Mucosa of stomach (tissue), 1 donor: Measurements from ENCODE around the gene CREB3L1.
A peak's percentile ranks its signal among the peaks of the same experiment; 100 is the strongest.

Experiments used
- H3K27me3 ChIP-seq: one replicate; pipeline ENCODE4 v1.7.0; 2013; ENCODE audit warnings: mild to moderate bottlenecking, low read length; ENCODE audit not compliant: control insufficient read depth, insufficient read depth
- H3K36me3 ChIP-seq: one replicate; pipeline ENCODE4 v1.7.0; 2013; ENCODE audit warnings: low read length; ENCODE audit not compliant: control insufficient read depth, insufficient read depth
- H3K4me1 ChIP-seq: one replicate; pipeline ENCODE4 v1.7.0; 2013; ENCODE audit warnings: mild to moderate bottlenecking, low read length; ENCODE audit not compliant: control insufficient read depth, insufficient read depth
- H3K4me3 ChIP-seq: one replicate; pipeline ENCODE4 v1.7.0; 2013; ENCODE audit warnings: low read length
- H3K9ac ChIP-seq: one replicate; pipeline ENCODE4 v1.7.0; 2013; ENCODE audit warnings: mild to moderate bottlenecking, low read length, moderate library complexity
- H3K9me3 ChIP-seq: one replicate; pipeline ENCODE4 v1.7.0; 2013; ENCODE audit warnings: mild to moderate bottlenecking, low read length, moderate library complexity; ENCODE audit not compliant: control insufficient read depth
- donor health status: Pancreatic carcinoma.

Gene CREB3L1

DNA sequence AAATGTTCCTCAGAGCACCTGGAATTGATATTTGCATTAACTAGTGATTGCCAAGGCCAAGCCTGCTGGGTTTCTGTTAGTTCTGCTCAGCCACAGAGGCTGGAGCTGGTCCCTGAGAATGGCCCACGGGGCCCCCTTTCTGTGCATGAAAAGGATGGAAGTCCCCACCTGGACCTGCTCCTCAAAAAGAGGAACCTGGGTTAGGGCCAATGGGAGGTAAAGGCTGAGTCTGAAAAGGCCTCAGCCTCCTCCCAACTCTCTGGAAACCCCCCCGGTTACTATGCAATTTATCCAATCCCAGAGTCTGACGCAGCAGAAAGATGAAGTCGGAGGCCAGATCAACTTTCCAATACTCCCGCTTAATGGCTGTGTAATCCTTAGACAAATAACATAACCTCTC lies 6.8 kb upstream of the CREB3L1 start:
- H3K9me3 ChIP-seq: no peaks in the 10 kb centered on the region
- H3K36me3 ChIP-seq: no peaks in the 10 kb centered on the region
- H3K9ac ChIP-seq: no peak overlapping the region
- H3K27me3 ChIP-seq: no peaks in the 10 kb centered on the region
- no peak overlapping the region for H3K4me3 ChIP-seq
- peaks cover 63% of the 10 kb centered on the region for H3K4me1 ChIP-seq

- Histone ChIP-seq H3K4me1 (peaks cover 63% of the 10 kb centered on the region), H3K9ac (no peak overlapping the region)
Observed at GRCh38 chr11:46271407-46271806, 6.1 kb upstream of the CREB3L1 start.

DNA sequence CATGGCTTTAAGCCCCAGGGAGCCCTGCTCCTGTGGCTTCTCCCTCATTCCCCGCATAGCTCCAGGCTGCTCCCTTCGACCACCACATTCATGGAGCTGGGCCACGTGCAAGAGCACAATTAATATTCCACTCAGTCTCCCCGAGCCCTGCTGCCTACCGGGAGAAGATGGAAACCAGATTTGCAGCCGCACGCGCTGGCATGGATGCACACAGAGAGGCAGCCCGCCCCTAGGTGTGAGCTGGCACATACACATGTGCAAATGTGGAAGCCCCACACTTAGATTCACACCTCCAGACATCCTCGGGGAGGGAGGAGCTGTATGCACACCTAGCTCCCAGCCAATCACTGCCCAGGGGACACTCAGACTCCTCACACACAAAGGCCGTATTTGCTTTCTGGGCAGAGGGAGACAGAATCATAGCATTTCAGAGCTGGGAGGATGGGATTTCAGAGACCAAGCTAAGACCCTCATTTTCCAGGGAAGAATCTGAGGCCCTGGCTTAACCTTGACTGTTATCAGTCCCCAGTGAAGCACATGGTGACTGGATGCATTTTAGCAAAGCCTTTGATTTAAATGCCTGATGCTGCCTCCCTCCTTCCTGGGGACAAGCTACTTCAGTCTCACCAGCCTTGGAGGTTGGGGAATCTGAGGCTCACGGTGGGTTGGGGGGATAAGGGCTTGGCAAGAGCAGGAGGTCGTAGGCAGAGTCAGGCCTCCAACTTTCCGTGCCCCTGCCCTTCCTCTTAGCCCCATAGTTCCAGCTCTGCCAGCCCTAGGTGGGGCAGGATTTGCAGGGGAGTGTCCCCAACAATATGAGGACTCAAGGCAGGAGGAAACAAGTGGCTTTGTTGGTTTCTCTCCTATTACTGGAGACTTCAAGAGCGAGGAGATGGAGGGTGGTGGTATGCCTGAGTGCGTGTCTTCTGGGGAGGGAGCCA lies 5.3 kb upstream of the CREB3L1 start:
- Histone ChIP-seq H3K4me1 (peaks cover 66% of the 10 kb centered on the region), H3K9ac (peak overlapping the region; percentile 68), H3K4me3 (no peak overlapping the region), H3K27me3 (no peaks in the 10 kb centered on the region), H3K36me3 (no peaks in the 10 kb centered on the region), H3K9me3 (no peaks in the 10 kb centered on the region)

More at GRCh38 chr11:46271407-46271806, 6.1 kb upstream of the CREB3L1 start:
- H3K27me3 ChIP-seq: no peaks in the 10 kb centered on the region
- H3K9me3 ChIP-seq: no peaks in the 10 kb centered on the region
- no peak overlapping the region for H3K4me3 ChIP-seq
- H3K36me3 ChIP-seq: no peaks in the 10 kb centered on the region

DNA sequence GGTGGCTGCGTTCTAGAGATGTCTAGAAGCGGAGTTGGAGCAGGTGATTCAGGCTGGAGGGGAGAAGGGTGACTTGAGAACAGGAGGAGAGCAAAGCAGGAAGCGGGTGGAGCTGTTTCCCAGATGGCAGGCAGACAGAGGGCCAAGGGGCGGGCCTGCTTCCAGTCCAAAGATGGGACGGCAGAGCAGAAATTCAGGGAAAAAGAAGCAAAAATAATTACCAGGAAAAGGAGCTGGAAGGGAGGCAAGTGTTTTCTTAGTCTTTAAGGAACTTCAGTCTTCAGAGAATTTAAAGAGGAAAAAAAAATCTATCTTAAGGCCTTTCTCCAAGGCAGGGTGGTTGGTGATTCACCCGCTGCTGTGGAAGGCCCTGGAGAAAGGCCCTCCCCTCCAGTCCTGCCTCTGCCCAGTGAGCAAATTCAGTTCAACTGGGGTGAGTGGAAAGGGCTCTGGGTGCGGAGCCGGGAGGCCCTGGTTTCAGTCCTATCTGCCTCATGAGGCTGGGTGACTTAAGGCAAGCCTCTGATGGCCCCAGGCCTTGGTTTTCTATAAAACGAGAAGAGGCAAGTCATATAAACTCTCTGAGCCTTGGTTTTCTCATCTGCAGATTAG lies 4.5 kb upstream of the CREB3L1 start:
- peak overlapping the region; percentile 68 for H3K9ac ChIP-seq
- H3K36me3 ChIP-seq: no peaks in the 10 kb centered on the region
- H3K4me1 ChIP-seq: peaks cover 66% of the 10 kb centered on the region
- H3K9me3 ChIP-seq: no peaks in the 10 kb centered on the region
- H3K27me3 ChIP-seq: no peaks in the 10 kb centered on the region
- no peak overlapping the region for H3K4me3 ChIP-seq

- no peaks in the 10 kb centered on the region for H3K36me3 ChIP-seq
- H3K27me3 ChIP-seq: no peaks in the 10 kb centered on the region
- peak overlapping the region; percentile 68 for H3K9ac ChIP-seq
- peaks cover 66% of the 10 kb centered on the region for H3K4me1 ChIP-seq
- no peaks in the 10 kb centered on the region for H3K9me3 ChIP-seq
- no peak overlapping the region for H3K4me3 ChIP-seq
Observed at GRCh38 chr11:46273511-46274205, 3.8 kb upstream of the CREB3L1 start.

- Histone ChIP-seq H3K9me3 (no peaks in the 10 kb centered on the region), H3K4me3 (no peak overlapping the region), H3K4me1 (peaks cover 74% of the 10 kb centered on the region), H3K27me3 (no peaks in the 10 kb centered on the region), H3K9ac (peak overlapping the region; percentile 52), H3K36me3 (no peaks in the 10 kb centered on the region)
Observed at GRCh38 chr11:46275964-46276641, 1.4 kb upstream of the CREB3L1 start.

- Histone ChIP-seq H3K36me3 (peaks cover 4% of the 10 kb centered on the region), H3K4me1 (peaks cover 73% of the 10 kb centered on the region), H3K9ac (peak overlapping the region; percentile 94), H3K9me3 (no peaks in the 10 kb centered on the region), H3K4me3 (peak overlapping the region; percentile 69), H3K27me3 (no peaks in the 10 kb centered on the region)
Observed at GRCh38 chr11:46277313-46277621, 195 bp upstream of the CREB3L1 start.

DNA sequence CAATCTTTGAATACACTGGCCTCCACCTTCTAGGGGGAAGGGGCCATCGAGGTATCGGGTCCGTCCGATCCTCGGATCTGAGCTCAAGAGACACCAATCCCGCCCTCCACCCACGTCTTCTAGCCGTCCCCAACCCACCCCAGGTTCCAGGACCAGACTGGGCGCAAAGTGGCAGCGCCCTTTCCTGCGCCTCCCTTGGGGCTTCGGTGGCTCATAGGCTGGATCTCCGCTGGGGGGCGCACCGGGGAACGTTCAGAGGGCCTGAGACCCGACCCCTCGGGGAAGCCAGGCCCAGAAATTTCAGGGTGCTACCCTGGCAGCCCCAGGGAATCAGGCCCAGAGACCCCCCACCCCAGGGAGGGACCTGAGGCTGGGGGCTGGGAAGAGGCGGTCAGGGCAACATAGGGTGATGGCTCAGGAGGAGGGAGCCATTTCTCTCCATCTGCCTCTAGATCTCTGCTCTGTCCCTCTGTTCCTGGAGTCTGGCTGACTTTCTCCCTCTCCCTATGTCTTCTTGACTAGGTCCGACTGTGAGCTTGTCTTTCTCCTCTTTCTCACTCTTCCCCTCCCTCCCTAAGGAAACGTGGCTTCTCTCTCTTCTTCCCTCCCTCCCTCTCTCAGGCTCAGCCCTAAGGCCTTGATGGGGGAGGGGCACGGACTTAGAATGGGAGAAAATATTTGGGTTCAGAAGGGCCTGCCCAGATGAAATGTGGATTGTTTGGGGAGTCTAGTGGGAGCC lies 1.1 kb downstream of the CREB3L1 start:
- Histone ChIP-seq H3K27me3 (no peaks in the 10 kb centered on the region), H3K4me3 (peak overlapping the region; percentile 69), H3K9me3 (no peaks in the 10 kb centered on the region), H3K4me1 (peaks cover 65% of the 10 kb centered on the region), H3K36me3 (peaks cover 4% of the 10 kb centered on the region), H3K9ac (peak overlapping the region; percentile 94)

- Histone ChIP-seq H3K27me3 (no peaks in the 10 kb centered on the region), H3K4me1 (peaks cover 63% of the 10 kb centered on the region), H3K9ac (peak overlapping the region; percentile 94), H3K9me3 (no peaks in the 10 kb centered on the region), H3K4me3 (peak overlapping the region; percentile 69), H3K36me3 (peaks cover 4% of the 10 kb centered on the region)
Observed at GRCh38 chr11:46279126-46280099, 2.0 kb downstream of the CREB3L1 start.

GRCh38 chr11:46280706-46281105 lies 3.2 kb downstream of the CREB3L1 start:
- H3K9me3 ChIP-seq: no peaks in the 10 kb centered on the region
- H3K4me3 ChIP-seq: peak overlapping the region; percentile 38
- peak overlapping the region; percentile 19 for H3K9ac ChIP-seq
- peaks cover 9% of the 10 kb centered on the region for H3K36me3 ChIP-seq
- H3K4me1 ChIP-seq: peaks cover 63% of the 10 kb centered on the region
- no peaks in the 10 kb centered on the region for H3K27me3 ChIP-seq
